GM23338 (cell line): ENCODE results near the gene PTP4A2. TPM values are rescaled to one million over a fixed set of nuclear protein-coding genes. Genes with fewer than 3 reads are reported as not detected.

Source experiments
- ATAC-seq: fragments of 200-7000 bp; cut with Tn5 transposase; 3 replicates; pipeline ENCODE4 v1.9.1; 2020
- DNase-seq: peaks from one replicate; pipeline ENCODE4 v3.0.0-alpha.2; 2015; ENCODE audit warnings: low spot score
- H2AFZ ChIP-seq: fragments of 200-600 bp; sonication (generic); 2 replicates; pipeline ENCODE4 v1.8.0; 2016; ENCODE audit warnings: antibody characterized with exemption, mild to moderate bottlenecking, moderate library complexity
- H3F3A ChIP-seq: fragments of 200-600 bp; sonication (generic); replicated peaks from 2 replicates; pipeline ENCODE4 v1.8.0; 2017; ENCODE audit warnings: antibody characterized with exemption, mixed run types, low read depth
- H3K27ac ChIP-seq: fragments of 200-600 bp; sonication (generic); 2 replicates; pipeline ENCODE4 v1.6.1; 2016; ENCODE audit warnings: low read depth
- H3K27me3 ChIP-seq: fragments of 200-600 bp; sonication (generic); 2 replicates; pipeline ENCODE4 v1.8.0; 2016; ENCODE audit warnings: mild to moderate bottlenecking, mixed run types, moderate library complexity; ENCODE audit not compliant: insufficient read depth
- H3K36me3 ChIP-seq: fragments of 200-600 bp; sonication (generic); 2 replicates; pipeline ENCODE4 v1.8.0; 2016; ENCODE audit warnings: mild to moderate bottlenecking; ENCODE audit not compliant: insufficient read depth
- H3K4me1 ChIP-seq: fragments of 200-600 bp; sonication (generic); 2 replicates; pipeline ENCODE4 v1.8.0; 2016; ENCODE audit warnings: mild to moderate bottlenecking, moderate library complexity; ENCODE audit not compliant: insufficient read depth
- H3K4me2 ChIP-seq: fragments of 200-600 bp; sonication (generic); 2 replicates; pipeline ENCODE4 v1.7.1; 2017; ENCODE audit warnings: mixed run types
- H3K4me3 ChIP-seq: fragments of 200-600 bp; sonication (generic); 2 replicates; pipeline ENCODE4 v1.6.1; 2016; ENCODE audit warnings: mixed run types
- H3K79me2 ChIP-seq: fragments of 200-600 bp; sonication (generic); replicated peaks from 2 replicates; pipeline ENCODE4 v1.8.0; 2017; ENCODE audit warnings: mild to moderate bottlenecking; ENCODE audit not compliant: insufficient read depth
- H3K9me2 ChIP-seq: fragments of 200-600 bp; sonication (generic); 2 replicates; pipeline ENCODE4 v1.8.0; 2017; ENCODE audit not compliant: insufficient read depth
- H4K20me1 ChIP-seq: fragments of 200-600 bp; sonication (generic); replicated peaks from 2 replicates; pipeline ENCODE4 v1.8.0; 2017; ENCODE audit warnings: mild to moderate bottlenecking; ENCODE audit not compliant: insufficient read depth
- H3K27ac Mint-ChIP-seq: 2 replicates; pipeline ENCODE4 v1.8.0; 2020; ENCODE audit warnings: inconsistent platforms, mild to moderate bottlenecking, moderate library complexity, mixed read lengths
- H3K27me3 Mint-ChIP-seq: 3 replicates; pipeline ENCODE4 v1.8.0; 2022; ENCODE audit warnings: low read depth, mild to moderate bottlenecking, moderate library complexity, mixed read lengths, inconsistent platforms; ENCODE audit not compliant: insufficient read depth, poor library complexity
- H3K36me3 Mint-ChIP-seq: 3 replicates; pipeline ENCODE4 v1.8.0; 2021; ENCODE audit warnings: low read depth, mild to moderate bottlenecking, inconsistent platforms, moderate library complexity, mixed read lengths
- H3K4me1 Mint-ChIP-seq: 3 replicates; pipeline ENCODE4 v1.8.0; 2020; ENCODE audit warnings: mild to moderate bottlenecking, inconsistent platforms, mixed read lengths
- H3K4me3 Mint-ChIP-seq: 3 replicates; pipeline ENCODE4 v1.8.0; 2021; ENCODE audit warnings: moderate library complexity, mild to moderate bottlenecking, inconsistent platforms, mixed read lengths
- H3K9me3 Mint-ChIP-seq: 3 replicates; pipeline ENCODE4 v1.8.0; 2020; ENCODE audit warnings: moderate library complexity, mild to moderate bottlenecking, inconsistent platforms, mixed read lengths
- CREB1 ChIP-seq: fragments of 250-450 bp; sonication (Bioruptor Pico); IDR thresholded peaks from 2 replicates; pipeline ENCODE4 v1.5.0; 2020; ENCODE audit warnings: low read depth, mild to moderate bottlenecking, moderate library complexity
- EZH2 ChIP-seq: fragments of 200-600 bp; sonication (generic); IDR thresholded peaks from one replicate; pipeline ENCODE4 v1.8.0; 2017; ENCODE audit warnings: antibody characterized with exemption, mild to moderate bottlenecking, low read depth; ENCODE audit not compliant: unreplicated experiment
- EZH2phosphoT487 ChIP-seq: fragments of 200-600 bp; sonication (generic); IDR thresholded peaks from one replicate; pipeline ENCODE4 v1.8.1; 2018; ENCODE audit warnings: antibody characterized with exemption; ENCODE audit not compliant: unreplicated experiment
- JUNB ChIP-seq: IDR thresholded peaks from one replicate; pipeline ENCODE4 v1.6.1; 2016; ENCODE audit warnings: antibody characterized with exemption; ENCODE audit not compliant: unreplicated experiment
- ZNF331 ChIP-seq: fragments of 250-450 bp; sonication (Bioruptor Pico); IDR thresholded peaks from 2 replicates; pipeline ENCODE4 v1.5.0; 2020; ENCODE audit warnings: low read depth, mild to moderate bottlenecking, moderate library complexity
- polyA plus RNA-seq: library from polyadenylated mRNA; unstranded; fragments of >200 nt; fragmentation: Nextera tagmentation; extraction: Ambion mirVana; gene quantifications from 2 replicates; pipeline ENCODE4 v1.2.1, GENCODE V29; 2016
- total RNA-seq: library from RNA; depleted of rRNA; stranded (reverse); fragments of >200 nt; shearing (Covaris generic); gene quantifications from 2 replicates; pipeline ENCODE4 v1.2.3, GENCODE V29; 2014
- TF ChIP-seq, protein P1 (sequence below): fragments of 250-450 bp; sonication (Bioruptor Pico); IDR thresholded peaks from 2 replicates; pipeline ENCODE4 v1.5.0; 2020; ENCODE audit warnings: mild to moderate bottlenecking, moderate library complexity
- TF ChIP-seq, protein P2 (sequence below): IDR thresholded peaks from 2 replicates; pipeline ENCODE4 v1.6.1; 2016; ENCODE audit warnings: antibody characterized with exemption
- TF ChIP-seq, protein P3 (sequence below): IDR thresholded peaks from one replicate; pipeline ENCODE4 v1.6.1; 2018; ENCODE audit warnings: antibody characterized with exemption; ENCODE audit not compliant: unreplicated experiment
- TF ChIP-seq, protein P4 (sequence below), 2 experiments: fragments of 200-600 bp in 1 of 2; sonication (generic) in 1 of 2; conservative IDR thresholded peaks; 2 replicates each; pipeline versions ENCODE4 v1.5.1 to v1.6.1; 2016 to 2017; ENCODE audit warnings: antibody characterized with exemption in 2 of 2, low read depth in 2 of 2, mild to moderate bottlenecking in 2 of 2, moderate library complexity in 1 of 2

The PTP4A2 gene
- total and polyA plus RNA-seq, 2 experiments from 2014 or later, result 153 to 260 TPM

DNA sequence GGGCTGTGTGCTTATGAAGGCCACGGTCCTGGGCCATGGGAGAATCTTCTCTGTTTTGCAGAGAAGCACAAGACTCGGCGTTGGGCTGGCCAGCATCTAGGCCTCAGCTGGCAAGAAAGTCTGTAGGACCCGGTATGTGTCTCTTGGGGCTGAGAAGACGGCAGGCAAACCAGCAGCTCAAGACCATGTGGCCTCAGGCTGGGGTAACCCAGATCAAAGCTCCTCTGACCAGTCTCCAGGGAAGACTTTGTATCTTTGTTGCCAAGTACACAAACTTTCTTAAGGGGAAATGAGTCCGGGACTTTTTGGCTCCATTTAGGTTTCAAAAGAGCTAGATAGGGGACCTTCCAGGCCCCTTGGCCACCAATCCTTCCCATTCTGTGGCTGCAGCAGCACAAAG, 60.1 kb downstream of the PTP4A2 start (continued):
- TF ChIP-seq, protein P1, sequence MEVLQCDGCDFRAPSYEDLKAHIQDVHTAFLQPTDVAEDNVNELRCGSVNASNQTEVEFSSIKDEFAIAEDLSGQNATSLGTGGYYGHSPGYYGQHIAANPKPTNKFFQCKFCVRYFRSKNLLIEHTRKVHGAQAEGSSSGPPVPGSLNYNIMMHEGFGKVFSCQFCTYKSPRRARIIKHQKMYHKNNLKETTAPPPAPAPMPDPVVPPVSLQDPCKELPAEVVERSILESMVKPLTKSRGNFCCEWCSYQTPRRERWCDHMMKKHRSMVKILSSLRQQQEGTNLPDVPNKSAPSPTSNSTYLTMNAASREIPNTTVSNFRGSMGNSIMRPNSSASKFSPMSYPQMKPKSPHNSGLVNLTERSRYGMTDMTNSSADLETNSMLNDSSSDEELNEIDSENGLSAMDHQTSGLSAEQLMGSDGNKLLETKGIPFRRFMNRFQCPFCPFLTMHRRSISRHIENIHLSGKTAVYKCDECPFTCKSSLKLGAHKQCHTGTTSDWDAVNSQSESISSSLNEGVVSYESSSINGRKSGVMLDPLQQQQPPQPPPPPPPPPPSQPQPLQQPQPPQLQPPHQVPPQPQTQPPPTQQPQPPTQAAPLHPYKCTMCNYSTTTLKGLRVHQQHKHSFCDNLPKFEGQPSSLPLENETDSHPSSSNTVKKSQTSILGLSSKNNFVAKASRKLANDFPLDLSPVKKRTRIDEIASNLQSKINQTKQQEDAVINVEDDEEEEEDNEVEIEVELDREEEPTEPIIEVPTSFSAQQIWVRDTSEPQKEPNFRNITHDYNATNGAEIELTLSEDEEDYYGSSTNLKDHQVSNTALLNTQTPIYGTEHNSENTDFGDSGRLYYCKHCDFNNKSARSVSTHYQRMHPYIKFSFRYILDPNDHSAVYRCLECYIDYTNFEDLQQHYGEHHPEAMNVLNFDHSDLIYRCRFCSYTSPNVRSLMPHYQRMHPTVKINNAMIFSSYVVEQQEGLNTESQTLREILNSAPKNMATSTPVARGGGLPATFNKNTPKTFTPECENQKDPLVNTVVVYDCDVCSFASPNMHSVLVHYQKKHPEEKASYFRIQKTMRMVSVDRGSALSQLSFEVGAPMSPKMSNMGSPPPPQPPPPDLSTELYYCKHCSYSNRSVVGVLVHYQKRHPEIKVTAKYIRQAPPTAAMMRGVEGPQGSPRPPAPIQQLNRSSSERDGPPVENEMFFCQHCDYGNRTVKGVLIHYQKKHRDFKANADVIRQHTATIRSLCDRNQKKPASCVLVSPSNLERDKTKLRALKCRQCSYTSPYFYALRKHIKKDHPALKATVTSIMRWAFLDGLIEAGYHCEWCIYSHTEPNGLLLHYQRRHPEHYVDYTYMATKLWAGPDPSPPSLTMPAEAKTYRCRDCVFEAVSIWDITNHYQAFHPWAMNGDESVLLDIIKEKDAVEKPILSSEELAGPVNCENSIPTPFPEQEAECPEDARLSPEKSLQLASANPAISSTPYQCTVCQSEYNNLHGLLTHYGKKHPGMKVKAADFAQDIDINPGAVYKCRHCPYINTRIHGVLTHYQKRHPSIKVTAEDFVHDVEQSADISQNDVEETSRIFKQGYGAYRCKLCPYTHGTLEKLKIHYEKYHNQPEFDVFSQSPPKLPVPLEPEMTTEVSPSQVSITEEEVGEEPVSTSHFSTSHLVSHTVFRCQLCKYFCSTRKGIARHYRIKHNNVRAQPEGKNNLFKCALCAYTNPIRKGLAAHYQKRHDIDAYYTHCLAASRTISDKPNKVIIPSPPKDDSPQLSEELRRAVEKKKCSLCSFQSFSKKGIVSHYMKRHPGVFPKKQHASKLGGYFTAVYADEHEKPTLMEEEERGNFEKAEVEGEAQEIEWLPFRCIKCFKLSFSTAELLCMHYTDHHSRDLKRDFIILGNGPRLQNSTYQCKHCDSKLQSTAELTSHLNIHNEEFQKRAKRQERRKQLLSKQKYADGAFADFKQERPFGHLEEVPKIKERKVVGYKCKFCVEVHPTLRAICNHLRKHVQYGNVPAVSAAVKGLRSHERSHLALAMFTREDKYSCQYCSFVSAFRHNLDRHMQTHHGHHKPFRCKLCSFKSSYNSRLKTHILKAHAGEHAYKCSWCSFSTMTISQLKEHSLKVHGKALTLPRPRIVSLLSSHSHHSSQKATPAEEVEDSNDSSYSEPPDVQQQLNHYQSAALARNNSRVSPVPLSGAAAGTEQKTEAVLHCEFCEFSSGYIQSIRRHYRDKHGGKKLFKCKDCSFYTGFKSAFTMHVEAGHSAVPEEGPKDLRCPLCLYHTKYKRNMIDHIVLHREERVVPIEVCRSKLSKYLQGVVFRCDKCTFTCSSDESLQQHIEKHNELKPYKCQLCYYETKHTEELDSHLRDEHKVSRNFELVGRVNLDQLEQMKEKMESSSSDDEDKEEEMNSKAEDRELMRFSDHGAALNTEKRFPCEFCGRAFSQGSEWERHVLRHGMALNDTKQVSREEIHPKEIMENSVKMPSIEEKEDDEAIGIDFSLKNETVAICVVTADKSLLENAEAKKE, result no peak
- TF ChIP-seq EZH2 (no peak), CREB1 (CRISPR knock-in tag) (no peak), EZH2phosphoT487 (no peak)

DNA sequence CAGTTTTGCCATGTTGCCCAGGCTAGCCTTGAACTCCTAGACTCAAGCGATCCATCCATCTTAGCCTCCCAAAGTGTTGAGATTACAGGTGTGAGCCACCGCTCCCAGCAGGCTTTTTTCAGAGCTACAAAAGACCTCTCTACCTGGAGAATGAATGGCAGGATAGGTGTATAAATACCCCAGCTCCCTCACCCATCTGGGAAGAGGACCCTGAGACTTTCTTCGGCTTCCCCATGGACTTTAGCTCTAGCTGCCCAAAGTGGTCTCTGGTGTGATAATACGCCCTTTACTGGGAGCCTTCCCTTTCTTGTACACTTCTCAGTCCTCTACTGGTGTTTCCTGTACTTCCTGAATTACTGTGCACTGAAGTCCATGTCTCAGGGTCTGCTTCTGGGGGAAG, 60.6 kb downstream of the PTP4A2 start:
- no peak overlapping the region for H3K4me3 Mint-ChIP-seq
- no peaks in the 10 kb centered on the region for H3K27me3 ChIP-seq
- ATAC-seq, result no peak
- no peaks in the 10 kb centered on the region; the same call in 1 of the 2 replicates for H3K4me1 ChIP-seq
- no peaks in the 10 kb centered on the region for H3K9me2 ChIP-seq
- no peak overlapping the region for H3K27ac ChIP-seq
- no peaks in the 10 kb centered on the region for H3K9me3 Mint-ChIP-seq
- H2AFZ ChIP-seq, result no peak overlapping the region
- no peak overlapping the region for H3K4me3 ChIP-seq
- H3F3A ChIP-seq, result no peaks in the 10 kb centered on the region
- TF ChIP-seq, protein P2, sequence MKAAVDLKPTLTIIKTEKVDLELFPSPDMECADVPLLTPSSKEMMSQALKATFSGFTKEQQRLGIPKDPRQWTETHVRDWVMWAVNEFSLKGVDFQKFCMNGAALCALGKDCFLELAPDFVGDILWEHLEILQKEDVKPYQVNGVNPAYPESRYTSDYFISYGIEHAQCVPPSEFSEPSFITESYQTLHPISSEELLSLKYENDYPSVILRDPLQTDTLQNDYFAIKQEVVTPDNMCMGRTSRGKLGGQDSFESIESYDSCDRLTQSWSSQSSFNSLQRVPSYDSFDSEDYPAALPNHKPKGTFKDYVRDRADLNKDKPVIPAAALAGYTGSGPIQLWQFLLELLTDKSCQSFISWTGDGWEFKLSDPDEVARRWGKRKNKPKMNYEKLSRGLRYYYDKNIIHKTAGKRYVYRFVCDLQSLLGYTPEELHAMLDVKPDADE, result no peak
- TF ChIP-seq, protein P3, sequence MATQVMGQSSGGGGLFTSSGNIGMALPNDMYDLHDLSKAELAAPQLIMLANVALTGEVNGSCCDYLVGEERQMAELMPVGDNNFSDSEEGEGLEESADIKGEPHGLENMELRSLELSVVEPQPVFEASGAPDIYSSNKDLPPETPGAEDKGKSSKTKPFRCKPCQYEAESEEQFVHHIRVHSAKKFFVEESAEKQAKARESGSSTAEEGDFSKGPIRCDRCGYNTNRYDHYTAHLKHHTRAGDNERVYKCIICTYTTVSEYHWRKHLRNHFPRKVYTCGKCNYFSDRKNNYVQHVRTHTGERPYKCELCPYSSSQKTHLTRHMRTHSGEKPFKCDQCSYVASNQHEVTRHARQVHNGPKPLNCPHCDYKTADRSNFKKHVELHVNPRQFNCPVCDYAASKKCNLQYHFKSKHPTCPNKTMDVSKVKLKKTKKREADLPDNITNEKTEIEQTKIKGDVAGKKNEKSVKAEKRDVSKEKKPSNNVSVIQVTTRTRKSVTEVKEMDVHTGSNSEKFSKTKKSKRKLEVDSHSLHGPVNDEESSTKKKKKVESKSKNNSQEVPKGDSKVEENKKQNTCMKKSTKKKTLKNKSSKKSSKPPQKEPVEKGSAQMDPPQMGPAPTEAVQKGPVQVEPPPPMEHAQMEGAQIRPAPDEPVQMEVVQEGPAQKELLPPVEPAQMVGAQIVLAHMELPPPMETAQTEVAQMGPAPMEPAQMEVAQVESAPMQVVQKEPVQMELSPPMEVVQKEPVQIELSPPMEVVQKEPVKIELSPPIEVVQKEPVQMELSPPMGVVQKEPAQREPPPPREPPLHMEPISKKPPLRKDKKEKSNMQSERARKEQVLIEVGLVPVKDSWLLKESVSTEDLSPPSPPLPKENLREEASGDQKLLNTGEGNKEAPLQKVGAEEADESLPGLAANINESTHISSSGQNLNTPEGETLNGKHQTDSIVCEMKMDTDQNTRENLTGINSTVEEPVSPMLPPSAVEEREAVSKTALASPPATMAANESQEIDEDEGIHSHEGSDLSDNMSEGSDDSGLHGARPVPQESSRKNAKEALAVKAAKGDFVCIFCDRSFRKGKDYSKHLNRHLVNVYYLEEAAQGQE, result no peak
- TF ChIP-seq EZH2, result no peak
- TF ChIP-seq ZNF331 (CRISPR knock-in tag), result no peak
- TF ChIP-seq JUNB, result no peak
- TF ChIP-seq, protein P4, sequence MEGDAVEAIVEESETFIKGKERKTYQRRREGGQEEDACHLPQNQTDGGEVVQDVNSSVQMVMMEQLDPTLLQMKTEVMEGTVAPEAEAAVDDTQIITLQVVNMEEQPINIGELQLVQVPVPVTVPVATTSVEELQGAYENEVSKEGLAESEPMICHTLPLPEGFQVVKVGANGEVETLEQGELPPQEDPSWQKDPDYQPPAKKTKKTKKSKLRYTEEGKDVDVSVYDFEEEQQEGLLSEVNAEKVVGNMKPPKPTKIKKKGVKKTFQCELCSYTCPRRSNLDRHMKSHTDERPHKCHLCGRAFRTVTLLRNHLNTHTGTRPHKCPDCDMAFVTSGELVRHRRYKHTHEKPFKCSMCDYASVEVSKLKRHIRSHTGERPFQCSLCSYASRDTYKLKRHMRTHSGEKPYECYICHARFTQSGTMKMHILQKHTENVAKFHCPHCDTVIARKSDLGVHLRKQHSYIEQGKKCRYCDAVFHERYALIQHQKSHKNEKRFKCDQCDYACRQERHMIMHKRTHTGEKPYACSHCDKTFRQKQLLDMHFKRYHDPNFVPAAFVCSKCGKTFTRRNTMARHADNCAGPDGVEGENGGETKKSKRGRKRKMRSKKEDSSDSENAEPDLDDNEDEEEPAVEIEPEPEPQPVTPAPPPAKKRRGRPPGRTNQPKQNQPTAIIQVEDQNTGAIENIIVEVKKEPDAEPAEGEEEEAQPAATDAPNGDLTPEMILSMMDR (conservative IDR thresholded peaks at IDR 0.05; ENCODE audit: low read depth in 2 of 2), result no peak
- H3K36me3 ChIP-seq, result no peaks in the 10 kb centered on the region
- H3K27ac Mint-ChIP-seq, result no peak overlapping the region
- no peak for DNase-seq
- no peaks in the 10 kb centered on the region for H3K27me3 Mint-ChIP-seq
- H3K4me1 Mint-ChIP-seq, result peaks cover 3% of the 10 kb centered on the region; the same call in 1 of the 3 replicates
- H3K4me2 ChIP-seq, result no peak overlapping the region
- no peaks in the 10 kb centered on the region for H4K20me1 ChIP-seq
- no peaks in the 10 kb centered on the region for H3K36me3 Mint-ChIP-seq
- no peaks in the 10 kb centered on the region for H3K79me2 ChIP-seq
